GM12878 (cell line): ENCODE measurements around the gene CRTC1. TPM values are rescaled to one million over a fixed set of nuclear protein-coding genes. Genes with fewer than 3 reads are reported as not detected.

Source experiments
- ATAC-seq: fragments of 200-7000 bp; cut with Tn5 transposase; 3 replicates; pipeline ENCODE4 v1.9.1; 2020; ENCODE audit warnings: mild to moderate bottlenecking, moderate library complexity
- BruUV-seq: library from RNA; stranded (reverse); fragments of 400-500 nt; replicated peaks from 2 replicates; lab custom pipeline; 2021; lab: Mats Ljungman, UMichigan
- CTCF ChIA-PET: fragments of 300-600 bp; sonication (Branson Sonifier 250); formaldehyde crosslinking; extraction: SDS; loops from one replicate; lab custom pipeline; 2021; ENCODE audit warnings: inconsistent platforms; lab: Yijun Ruan, JAX
- POLR2A ChIA-PET: fragments of 350-600 bp; formaldehyde crosslinking; extraction: SDS; loops from one replicate; lab custom pipeline; 2021; ENCODE audit warnings: inconsistent platforms; lab: Charles Lee
- RAD21 ChIA-PET: fragments of 300-600 bp; sonication (Branson Sonifier 250); formaldehyde crosslinking; loops from one replicate; lab custom pipeline; 2023; ENCODE audit warnings: antibody characterized with exemption; ENCODE audit not compliant: unreplicated experiment; lab: Charles Lee
- SMC1A ChIA-PET: fragments of 300-600 bp; sonication (Branson Sonifier 250); formaldehyde crosslinking; loops from one replicate; lab custom pipeline; 2023; ENCODE audit not compliant: unreplicated experiment, uncharacterized antibody; lab: Charles Lee
- DNase-seq: peaks from one replicate; pipeline ENCODE4 v3.0.0-alpha.2; 2011; ENCODE audit warnings: low read depth, low spot score
- FAIRE-seq: peaks from 3 replicates; lab custom pipeline; 2011; peaks lifted over from hg19 to GRCh38; lab: Jason Lieb, UNC
- H2AFZ ChIP-seq: 2 replicates; pipeline ENCODE4 v1.6.0; 2011; ENCODE audit warnings: low read depth, low read length, control low read depth; ENCODE audit not compliant: control insufficient read depth
- H3K27ac ChIP-seq: 2 replicates; pipeline ENCODE4 v1.5.1; 2011; ENCODE audit warnings: control low read depth; ENCODE audit not compliant: control insufficient read depth, insufficient read depth
- H3K27me3 ChIP-seq, 2 experiments: replicated peaks in 1 of 2; 2 replicates each; pipeline versions ENCODE4 v1.6.0 to v1.6.1; 2011; ENCODE audit warnings: low read length in 1 of 2; ENCODE audit not compliant: control insufficient read depth in 2 of 2, insufficient read depth in 2 of 2
- H3K36me3 ChIP-seq, 2 experiments: 2 replicates each; pipeline ENCODE4 v1.5.1; 2011; ENCODE audit warnings: low read length in 1 of 2; ENCODE audit not compliant: control insufficient read depth in 2 of 2, insufficient read depth in 2 of 2
- H3K4me1 ChIP-seq: 2 replicates; pipeline ENCODE4 v1.6.1; 2011; ENCODE audit warnings: mild to moderate bottlenecking, low read length, moderate library complexity, mixed read lengths; ENCODE audit not compliant: control insufficient read depth, insufficient read depth
- H3K4me2 ChIP-seq: 2 replicates; pipeline ENCODE4 v1.6.0; 2011; ENCODE audit warnings: control low read depth; ENCODE audit not compliant: control insufficient read depth, insufficient read depth
- H3K4me3 ChIP-seq: fragments of 200-600 bp; sonication (generic); 2 replicates; pipeline ENCODE4 v1.5.1; 2016
- H3K79me2 ChIP-seq: 2 replicates; pipeline ENCODE4 v1.6.0; 2011; ENCODE audit warnings: low read length; ENCODE audit not compliant: control insufficient read depth, insufficient read depth
- H3K9ac ChIP-seq: 2 replicates; pipeline ENCODE4 v1.8.0; 2011; ENCODE audit warnings: low read length, control low read depth, mixed read lengths; ENCODE audit not compliant: control insufficient read depth, insufficient read depth
- H3K9me3 ChIP-seq: replicated peaks from 3 replicates; pipeline ENCODE4 v1.5.1; 2011; ENCODE audit warnings: mild to moderate bottlenecking, low read length; ENCODE audit not compliant: control insufficient read depth, insufficient read depth
- H4K20me1 ChIP-seq: 2 replicates; pipeline ENCODE4 v1.6.0; 2011; ENCODE audit not compliant: control insufficient read depth, insufficient read depth
- BACH1 ChIP-seq: fragments of 450-650 bp; IDR thresholded peaks from 2 replicates; pipeline ENCODE4 v1.6.1; 2017; ENCODE audit warnings: mild to moderate bottlenecking, borderline replicate concordance
- BCL3 ChIP-seq: IDR thresholded peaks from 2 replicates; pipeline ENCODE4 v1.6.1; 2011; ENCODE audit warnings: borderline replicate concordance, low read depth, mild to moderate bottlenecking, moderate library complexity, low read length; ENCODE audit not compliant: insufficient read depth, poor library complexity, severe bottlenecking
- CHD2 ChIP-seq: IDR thresholded peaks from 2 replicates; pipeline ENCODE4 v1.6.1; 2011; ENCODE audit warnings: low read depth, low read length, improper control_type of control experiment, borderline replicate concordance
- E2F4 ChIP-seq: IDR thresholded peaks from 2 replicates; pipeline ENCODE4 v1.6.1; 2012; ENCODE audit warnings: low read depth, low read length, improper control_type of control experiment
- GABPA ChIP-seq: IDR thresholded peaks from 2 replicates; pipeline ENCODE4 v1.6.1; 2014; ENCODE audit warnings: antibody characterized with exemption, low read depth, mild to moderate bottlenecking, inconsistent platforms
- NR2C1 ChIP-seq: fragments of 450-650 bp; IDR thresholded peaks from 2 replicates; pipeline ENCODE4 v1.6.1; 2017; ENCODE audit warnings: antibody characterized with exemption, mild to moderate bottlenecking, moderate library complexity
- PML ChIP-seq: IDR thresholded peaks from 2 replicates; pipeline ENCODE4 v1.6.1; 2012; ENCODE audit warnings: low read length, inconsistent platforms
- PRDM15 ChIP-seq: fragments of 450-650 bp; formaldehyde crosslinking; IDR thresholded peaks from 2 replicates; pipeline ENCODE4 v1.4.0; 2020; ENCODE audit warnings: mild to moderate bottlenecking, moderate library complexity
- RAD21 ChIP-seq: IDR thresholded peaks from 2 replicates; pipeline ENCODE4 v1.6.1; 2011; ENCODE audit warnings: mild to moderate bottlenecking, low read depth, low read length, moderate library complexity; ENCODE audit not compliant: insufficient read depth
- RB1 ChIP-seq: fragments of 450-650 bp; formaldehyde crosslinking; IDR thresholded peaks from 2 replicates; pipeline ENCODE4 v1.6.1; 2017; ENCODE audit warnings: mild to moderate bottlenecking, borderline replicate concordance
- RFX5 ChIP-seq: IDR thresholded peaks from 2 replicates; pipeline ENCODE4 v1.6.1; 2011; ENCODE audit warnings: low read depth, low read length, improper control_type of control experiment
- RUNX3 ChIP-seq: IDR thresholded peaks from 2 replicates; pipeline ENCODE4 v1.6.1; 2012; ENCODE audit warnings: low read length, inconsistent platforms
- YBX1 ChIP-seq: fragments of 450-650 bp; IDR thresholded peaks from 2 replicates; pipeline ENCODE4 v1.6.1; 2016; ENCODE audit warnings: antibody characterized with exemption
- ZBTB40 ChIP-seq: fragments of 450-650 bp; IDR thresholded peaks from 2 replicates; pipeline ENCODE4 v1.6.1; 2016; ENCODE audit warnings: mild to moderate bottlenecking, moderate library complexity, borderline replicate concordance
- ZNF274 ChIP-seq: IDR thresholded peaks from one replicate; pipeline ENCODE4 v1.8.0; 2011; ENCODE audit not compliant: insufficient read length, insufficient read depth
- WGBS: methylation state at CpG from one replicate; pipeline ENCODE4 v1.1.6; 2016; ENCODE audit warnings: low lambda C conversion rate; ENCODE audit not compliant: insufficient replicate concordance, insufficient coverage; ENCODE audit errors: missing lambda C conversion rate; 5-methylcytosine and 5-hydroxymethylcytosine counted together
- in situ Hi-C: fragments of 300-500 bp; cut with MboI; formaldehyde crosslinking; loops from 9 replicates; pipeline ENCODE4 v1.14.3; 2018; ENCODE audit warnings: mixed read lengths
- intact Hi-C: fragments of 100-400 bp; cut with micrococcal nuclease; formaldehyde crosslinking; loops from one replicate; pipeline ENCODE4 v1.14.2; 2022; ENCODE audit not compliant: unreplicated experiment
- polyA plus RNA-seq, 11 experiments: library from polyadenylated mRNA; depleted of rRNA in 4 of 11; unstranded in 6 of 11; stranded (reverse) in 5 of 11; fragments of >200 nt; fragmentation: Nextera tagmentation in 4 of 11; fragmentation: Illumina TruSeq in 1 of 11; extraction: Ambion mirVana in 4 of 11; extraction: Trizol in 1 of 11; gene quantifications; 1 replicate in 1 of 11; 2 replicates in 10 of 11; pipeline versions ENCODE4 v1.2.1 to v1.2.3, GENCODE V29; 2011 to 2016; ENCODE audit warnings: inconsistent platforms in 2 of 11, missing spikeins in 2 of 11, low read depth in 1 of 11
- total RNA-seq, 4 experiments: library from RNA; depleted of rRNA in 3 of 4; stranded (reverse); fragments of >200 nt in 3 of 4; fragmentation: Illumina TruSeq in 1 of 4; extraction: Trizol in 1 of 4; gene quantifications; 2 replicates each; pipeline versions ENCODE4 v1.2.1 to v1.2.3, GENCODE V29; 2013 to 2021

The CRTC1 gene
- total and polyA plus RNA-seq, 10 of the 15 experiments (the other 5 are each of a cell fraction or from before 2014, with no cell fraction given): 0.02 to 4.6 (median 1.1) TPM; not detected in 1

GRCh38 chr19:18635831-18636182, 47.7 kb upstream of the CRTC1 start:
- no peaks in the 10 kb centered on the region for H3K36me3 ChIP-seq
- ChIA-PET POLR2A (interaction anchor here (1.0 kb wide), 1 partner anchor 64 kb away, joined by 3 read pairs; the partner anchor contains the start of gene UBA52), RAD21 (interaction anchor here (0.7 kb wide), 1 partner anchor 42 kb away, joined by 3 read pairs; no protein-coding TSS in a partner anchor), SMC1A (no interaction called here), CTCF (no interaction called here)
- ATAC-seq: no peak
- H3K4me2 ChIP-seq: 0 out of 2 replicates have a peak overlapping the region, but pooled peaks have one; percentile 9
- FAIRE-seq: no peak
- H3K9ac ChIP-seq: no peak overlapping the region
- H3K27ac ChIP-seq: no peak overlapping the region
- intact Hi-C loops (loop anchor here (1.0 to 2.0 kb wide), 2 partner anchors 114 to 283 kb away; partner anchors contain the start of genes COPE, DDX49 and ELL), in situ Hi-C loops (no loop called here)
- H3K27me3 ChIP-seq: no peaks in the 10 kb centered on the region
- 10% methylated on average over 2 of the region's 6 CpGs for WGBS
- no peak overlapping the region for H2AFZ ChIP-seq
- no peaks in the 10 kb centered on the region for H4K20me1 ChIP-seq
- H3K4me1 ChIP-seq: peaks cover 9% of the 10 kb centered on the region
- no peak overlapping the region for H3K4me3 ChIP-seq
- no TSS peak for BruUV-seq
- peaks cover 14% of the 10 kb centered on the region for H3K79me2 ChIP-seq
- no peaks in the 10 kb centered on the region for H3K9me3 ChIP-seq
- DNase-seq: no peak
- TF ChIP-seq GABPA (no peak), E2F4 (no peak), ZNF274 (no peak), RAD21 (no peak), ZBTB40 (no peak), NR2C1 (no peak), RFX5 (no peak), YBX1 (no peak), BACH1 (no peak), PRDM15 (CRISPR knock-in tag) (no peak), RB1 (no peak), PML (no peak), BCL3 (no peak), CHD2 (no peak), RUNX3 (no peak)
